OCI-LY1 (cell line): ENCODE measurements around the gene CACNA1I.

ENCODE experiments used
- H2AFZ ChIP-seq: fragments of 200-600 bp; sonication (generic), shearing (Covaris generic); 2 replicates; pipeline ENCODE4 v1.6.0; 2014; ENCODE audit warnings: antibody characterized with exemption, mild to moderate bottlenecking, low read length
- H3F3A ChIP-seq: fragments of 200-600 bp; sonication (generic), shearing (Covaris generic); 2 replicates; pipeline ENCODE4 v1.6.0; 2014; ENCODE audit warnings: mild to moderate bottlenecking, antibody characterized with exemption, low read length, moderate library complexity; ENCODE audit not compliant: insufficient read depth
- H3K27ac ChIP-seq: fragments of 200-600 bp; sonication (generic); 2 replicates; pipeline ENCODE4 v1.5.1; 2014; ENCODE audit warnings: low read length, mixed run types, mild to moderate bottlenecking, low read depth; ENCODE audit not compliant: poor library complexity, severe bottlenecking
- H3K27me3 ChIP-seq: fragments of 200-600 bp; sonication (generic); 2 replicates; pipeline ENCODE4 v1.6.0; 2014; ENCODE audit warnings: antibody characterized with exemption, mild to moderate bottlenecking, low read length, moderate library complexity; ENCODE audit not compliant: insufficient read depth
- H3K36me3 ChIP-seq: fragments of 200-600 bp; sonication (generic); 2 replicates; pipeline ENCODE4 v1.6.1; 2014; ENCODE audit warnings: mild to moderate bottlenecking, antibody characterized with exemption, low read length, moderate library complexity, mixed read lengths; ENCODE audit not compliant: insufficient read depth
- H3K4me1 ChIP-seq: fragments of 200-600 bp; sonication (generic); 2 replicates; pipeline ENCODE4 v1.5.1; 2014; ENCODE audit warnings: mild to moderate bottlenecking, low read length, moderate library complexity; ENCODE audit not compliant: insufficient read depth, severe bottlenecking
- H3K4me2 ChIP-seq: fragments of 200-600 bp; sonication (generic), shearing (Covaris generic); 2 replicates; pipeline ENCODE4 v1.6.1; 2014; ENCODE audit warnings: low read length
- H3K4me3 ChIP-seq: fragments of 200-600 bp; sonication (generic); 2 replicates; pipeline ENCODE4 v1.5.1; 2014; ENCODE audit warnings: low read length, low read depth, mild to moderate bottlenecking, mixed read lengths; ENCODE audit not compliant: poor library complexity, severe bottlenecking
- H3K79me2 ChIP-seq: fragments of 200-600 bp; shearing (Covaris generic); 2 replicates; pipeline ENCODE4 v1.6.1; 2016; ENCODE audit warnings: mixed run types, low read length, mixed read lengths; ENCODE audit not compliant: insufficient read depth
- H3K9ac ChIP-seq: fragments of 200-600 bp; sonication (generic), shearing (Covaris generic); 2 replicates; pipeline ENCODE4 v1.6.1; 2014; ENCODE audit warnings: mild to moderate bottlenecking, low read length, mixed read lengths
- H3K9me2 ChIP-seq: fragments of 200-600 bp; sonication (generic), shearing (Covaris generic); 2 replicates; pipeline ENCODE4 v1.6.1; 2014; ENCODE audit warnings: low read depth, mild to moderate bottlenecking, low read length, mixed read lengths
- H3K9me3 ChIP-seq: fragments of 200-600 bp; shearing (Covaris generic); 2 replicates; pipeline ENCODE4 v1.6.1; 2014; ENCODE audit warnings: low read length, mixed read lengths
- H4K20me1 ChIP-seq: fragments of 200-600 bp; sonication (generic), shearing (Covaris generic); 2 replicates; pipeline ENCODE4 v1.6.0; 2016; ENCODE audit warnings: mild to moderate bottlenecking, low read length; ENCODE audit not compliant: insufficient read depth
- EZH2 ChIP-seq: fragments of 200-600 bp; sonication (generic), shearing (Covaris generic); IDR thresholded peaks from 2 replicates; pipeline ENCODE4 v1.8.0; 2017; ENCODE audit warnings: borderline replicate concordance, mixed run types, mild to moderate bottlenecking, antibody characterized with exemption, low read length, moderate library complexity, mixed read lengths
- TF ChIP-seq, protein P1 (sequence below): fragments of 200-600 bp; sonication (generic), shearing (Covaris generic); IDR thresholded peaks from 2 replicates; pipeline ENCODE4 v1.5.1; 2017; ENCODE audit warnings: mild to moderate bottlenecking, antibody characterized with exemption, low read length, moderate library complexity, mixed read lengths

CACNA1I gene

DNA sequence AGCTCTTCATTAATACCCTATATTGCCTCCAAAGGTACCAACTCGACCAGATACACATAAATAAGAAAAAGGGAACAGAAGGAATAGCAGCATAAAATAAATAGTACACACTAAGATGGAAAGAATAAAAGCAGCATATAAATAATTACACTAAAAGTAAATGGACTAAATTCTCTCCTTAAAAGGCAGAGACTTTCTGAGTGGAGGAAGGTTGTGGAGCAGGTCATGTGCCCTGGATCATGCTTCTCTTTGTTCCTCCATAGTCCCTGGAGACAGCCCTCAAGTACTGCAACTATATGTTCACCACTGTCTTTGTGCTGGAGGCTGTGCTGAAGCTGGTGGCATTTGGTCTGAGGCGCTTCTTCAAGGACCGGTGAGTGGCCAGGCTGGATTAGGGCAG lies 101.4 kb downstream of the CACNA1I start:
- Histone ChIP-seq H3K36me3 (no peaks in the 10 kb centered on the region), H3K4me1 (no peaks in the 10 kb centered on the region), H2AFZ (no peak overlapping the region), H3K9me2 (no peaks in the 10 kb centered on the region), H3K27ac (no peak overlapping the region), H4K20me1 (no peaks in the 10 kb centered on the region), H3K4me3 (no peak overlapping the region), H3K27me3 (peaks cover 9% of the 10 kb centered on the region; the same call in 1 of the 2 replicates), H3F3A (no peaks in the 10 kb centered on the region), H3K9me3 (peaks cover 9% of the 10 kb centered on the region), H3K4me2 (no peak overlapping the region), H3K9ac (no peak overlapping the region), H3K79me2 (no peaks in the 10 kb centered on the region)
- no peak for TF ChIP-seq EZH2
- TF ChIP-seq, protein P1, sequence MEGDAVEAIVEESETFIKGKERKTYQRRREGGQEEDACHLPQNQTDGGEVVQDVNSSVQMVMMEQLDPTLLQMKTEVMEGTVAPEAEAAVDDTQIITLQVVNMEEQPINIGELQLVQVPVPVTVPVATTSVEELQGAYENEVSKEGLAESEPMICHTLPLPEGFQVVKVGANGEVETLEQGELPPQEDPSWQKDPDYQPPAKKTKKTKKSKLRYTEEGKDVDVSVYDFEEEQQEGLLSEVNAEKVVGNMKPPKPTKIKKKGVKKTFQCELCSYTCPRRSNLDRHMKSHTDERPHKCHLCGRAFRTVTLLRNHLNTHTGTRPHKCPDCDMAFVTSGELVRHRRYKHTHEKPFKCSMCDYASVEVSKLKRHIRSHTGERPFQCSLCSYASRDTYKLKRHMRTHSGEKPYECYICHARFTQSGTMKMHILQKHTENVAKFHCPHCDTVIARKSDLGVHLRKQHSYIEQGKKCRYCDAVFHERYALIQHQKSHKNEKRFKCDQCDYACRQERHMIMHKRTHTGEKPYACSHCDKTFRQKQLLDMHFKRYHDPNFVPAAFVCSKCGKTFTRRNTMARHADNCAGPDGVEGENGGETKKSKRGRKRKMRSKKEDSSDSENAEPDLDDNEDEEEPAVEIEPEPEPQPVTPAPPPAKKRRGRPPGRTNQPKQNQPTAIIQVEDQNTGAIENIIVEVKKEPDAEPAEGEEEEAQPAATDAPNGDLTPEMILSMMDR, result no peak

GRCh38 chr22:39674536-39674935 lies 104.0 kb downstream of the CACNA1I start:
- H3K79me2 ChIP-seq, result no peaks in the 10 kb centered on the region
- no peak overlapping the region for H2AFZ ChIP-seq
- H3K36me3 ChIP-seq, result no peaks in the 10 kb centered on the region
- H3K9me3 ChIP-seq, result peaks cover 9% of the 10 kb centered on the region
- H4K20me1 ChIP-seq, result no peaks in the 10 kb centered on the region
- no peaks in the 10 kb centered on the region for H3K9me2 ChIP-seq
- H3K27ac ChIP-seq, result no peak overlapping the region
- no peak overlapping the region for H3K4me3 ChIP-seq
- no peak overlapping the region for H3K4me2 ChIP-seq
- H3K4me1 ChIP-seq, result no peaks in the 10 kb centered on the region
- no peak overlapping the region for H3K9ac ChIP-seq
- no peak for TF ChIP-seq EZH2
- TF ChIP-seq, protein P1, result no peak
- H3F3A ChIP-seq, result no peaks in the 10 kb centered on the region
- peaks cover 9% of the 10 kb centered on the region; the same call in 1 of the 2 replicates for H3K27me3 ChIP-seq

- H3K4me3 ChIP-seq, result no peak overlapping the region
- peaks cover 9% of the 10 kb centered on the region; the same call in 1 of the 2 replicates for H3K27me3 ChIP-seq
- H4K20me1 ChIP-seq, result no peaks in the 10 kb centered on the region
- H3K36me3 ChIP-seq, result no peaks in the 10 kb centered on the region
- H3K4me2 ChIP-seq, result no peak overlapping the region
- H2AFZ ChIP-seq, result no peak overlapping the region
- no peaks in the 10 kb centered on the region for H3K9me2 ChIP-seq
- no peaks in the 10 kb centered on the region for H3K4me1 ChIP-seq
- H3K9me3 ChIP-seq, result peaks cover 9% of the 10 kb centered on the region
- no peaks in the 10 kb centered on the region for H3K79me2 ChIP-seq
- no peak overlapping the region for H3K9ac ChIP-seq
- TF ChIP-seq EZH2, result no peak
- TF ChIP-seq, protein P1, result no peak
- no peak overlapping the region for H3K27ac ChIP-seq
- no peaks in the 10 kb centered on the region for H3F3A ChIP-seq
Measured at GRCh38 chr22:39675947-39676346, 105.4 kb downstream of the CACNA1I start.
